ENCODE measurements around the gene NRCAM.
"Not testable (repeated sequence)": the region's sequence is repeated elsewhere in the genome, so short reads cannot be mapped to it uniquely, and the experiment has no call there.

NRCAM gene

GRCh38 chr7:108278776-108279175 is 177.5 kb downstream of the NRCAM start:
- no peak for DNase-seq (ENCODE audit: low read depth)

DNA sequence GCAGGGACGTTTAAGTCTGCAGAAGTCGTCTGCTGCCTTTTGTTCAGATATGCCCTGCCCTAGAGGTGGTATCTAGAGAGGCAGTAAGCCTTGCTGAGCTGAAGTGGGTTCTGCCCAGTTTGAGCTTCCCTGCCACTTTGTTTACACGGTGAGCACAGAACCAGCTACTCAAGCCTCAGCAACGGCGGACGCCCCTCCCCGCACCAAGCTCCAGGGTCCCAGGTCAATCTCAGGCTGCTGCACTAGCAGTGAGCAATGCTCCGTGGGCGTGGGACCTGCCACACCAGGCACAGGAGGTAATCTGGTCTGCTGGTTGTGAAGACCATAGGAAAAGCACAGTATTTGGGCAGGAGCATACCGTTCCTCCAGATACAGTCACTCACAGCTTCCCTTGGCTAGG is 178.0 kb downstream of the NRCAM start:
- DNase-seq (ENCODE audit: low read depth): no peak

GRCh38 chr7:108274447-108274846 is 181.8 kb downstream of the NRCAM start:
- not testable (repeated sequence) for DNase-seq (ENCODE audit: low read depth)

DNA sequence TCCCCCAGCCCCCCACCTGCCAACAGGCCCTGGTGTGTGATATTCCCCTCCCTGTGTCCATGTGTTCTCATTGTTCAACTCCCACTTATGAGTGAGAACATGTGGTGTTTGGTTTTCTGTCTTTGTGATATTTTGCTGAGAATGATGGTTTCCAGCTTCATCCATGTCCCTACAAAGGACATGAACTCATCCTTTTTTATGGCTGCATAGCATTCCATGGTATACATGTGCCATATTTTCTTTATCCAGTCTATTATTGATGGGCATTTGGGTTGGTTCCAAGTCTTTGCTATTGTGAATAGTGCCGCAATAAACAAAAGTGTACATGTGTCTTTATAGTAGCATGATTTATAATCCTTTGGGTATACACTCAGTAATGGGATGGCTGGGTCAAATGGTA is 183.3 kb downstream of the NRCAM start:
- not testable (repeated sequence) for DNase-seq (ENCODE audit: low read depth)

DNA sequence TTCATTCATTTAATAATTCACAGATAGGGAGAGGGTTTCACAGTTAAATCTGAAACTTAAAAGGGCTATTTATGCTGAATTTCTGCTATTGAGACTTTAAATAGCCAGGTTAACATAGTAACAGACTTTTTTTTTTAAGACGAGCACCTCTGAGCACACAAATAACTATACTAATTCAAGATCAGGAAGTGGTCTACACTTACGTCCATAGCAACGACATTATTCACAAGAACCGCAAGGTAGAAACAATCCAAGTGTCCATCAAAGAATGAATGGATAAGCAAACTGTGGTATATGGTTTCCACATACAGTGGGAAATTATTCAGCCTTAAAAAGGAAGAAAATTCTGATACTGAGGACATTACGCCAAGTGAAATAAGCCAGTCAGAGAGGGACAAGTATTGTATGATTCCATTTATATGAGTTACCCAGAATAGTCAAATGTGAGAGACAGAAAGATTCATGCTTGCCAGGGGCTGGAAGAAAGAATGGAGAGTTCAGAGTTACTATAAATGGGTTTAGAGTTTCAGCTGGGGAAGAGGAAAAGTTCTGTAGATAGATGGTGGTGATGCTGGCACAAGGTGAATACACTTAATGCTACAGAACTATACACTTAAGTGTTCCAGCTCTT is 185.7 kb downstream of the NRCAM start:
- no peak for DNase-seq (ENCODE audit: low read depth)

GRCh38 chr7:108268200-108268820 is 187.9 kb downstream of the NRCAM start:
- no peak for DNase-seq (ENCODE audit: low read depth)

DNA sequence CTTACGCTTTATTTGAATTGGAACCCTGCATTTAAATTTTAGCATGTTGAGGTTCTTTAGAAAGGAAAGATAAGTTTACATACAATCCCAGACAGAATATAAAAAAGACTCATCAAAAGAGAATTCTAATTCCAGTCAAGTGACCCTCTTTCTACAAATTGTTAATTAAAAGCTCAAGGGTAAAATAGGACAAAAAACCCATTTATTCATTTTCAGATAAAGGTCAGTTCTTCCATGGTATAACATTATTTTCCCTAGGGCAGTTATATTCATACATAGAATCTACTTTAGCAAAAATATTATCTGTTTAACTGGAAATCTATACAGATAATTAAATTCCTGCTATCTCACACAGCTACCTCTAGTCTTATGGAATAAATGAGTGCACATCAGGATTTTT is 188.6 kb downstream of the NRCAM start:
- no peak for DNase-seq (ENCODE audit: low read depth)

DNA sequence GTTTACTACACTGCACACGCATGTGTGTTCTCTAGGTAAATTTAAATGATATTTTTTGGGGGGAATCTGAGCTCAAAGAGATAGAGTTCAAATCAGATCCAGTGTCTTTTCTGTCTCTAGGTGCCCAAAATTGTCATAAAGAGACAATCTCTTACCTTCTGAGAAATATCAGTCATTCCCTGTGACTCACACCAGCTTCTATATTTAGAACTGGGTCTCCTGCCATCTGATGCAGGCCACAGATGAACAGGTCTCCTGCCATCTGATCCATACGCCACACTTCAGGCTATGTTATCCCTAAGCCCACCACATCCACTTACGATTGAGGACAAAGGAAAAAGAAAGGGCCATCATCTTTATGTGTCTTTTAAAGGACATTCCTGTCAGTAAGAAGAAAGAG is 189.7 kb downstream of the NRCAM start:
- DNase-seq (ENCODE audit: low read depth): no peak

- DNase-seq (ENCODE audit: low read depth): no peak
Observed at GRCh38 chr7:108266035-108266434, 190.2 kb downstream of the NRCAM start.

DNA sequence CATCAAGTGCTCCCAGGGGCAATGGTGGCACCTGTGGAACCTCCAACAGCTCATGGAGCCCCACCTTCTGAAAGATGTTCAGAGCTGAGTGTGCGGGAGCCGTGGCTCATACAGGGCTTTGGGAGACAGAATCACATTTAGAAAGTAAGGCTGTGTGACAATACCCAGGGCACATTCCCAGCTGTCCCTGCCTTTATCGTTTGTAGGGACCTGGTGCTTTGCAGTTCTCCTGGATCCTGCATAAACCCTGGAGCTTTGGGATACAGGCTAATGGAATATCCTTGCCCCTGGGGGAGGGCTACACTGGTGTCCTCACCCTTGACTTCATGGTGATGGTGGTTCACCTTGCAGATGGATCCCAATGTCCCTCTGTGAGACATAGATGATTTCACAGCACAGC is 191.2 kb downstream of the NRCAM start:
- DNase-seq (ENCODE audit: low read depth): no peak

- DNase-seq (ENCODE audit: low read depth): no peak
Observed at GRCh38 chr7:108263425-108263824, 192.8 kb downstream of the NRCAM start.

DNA sequence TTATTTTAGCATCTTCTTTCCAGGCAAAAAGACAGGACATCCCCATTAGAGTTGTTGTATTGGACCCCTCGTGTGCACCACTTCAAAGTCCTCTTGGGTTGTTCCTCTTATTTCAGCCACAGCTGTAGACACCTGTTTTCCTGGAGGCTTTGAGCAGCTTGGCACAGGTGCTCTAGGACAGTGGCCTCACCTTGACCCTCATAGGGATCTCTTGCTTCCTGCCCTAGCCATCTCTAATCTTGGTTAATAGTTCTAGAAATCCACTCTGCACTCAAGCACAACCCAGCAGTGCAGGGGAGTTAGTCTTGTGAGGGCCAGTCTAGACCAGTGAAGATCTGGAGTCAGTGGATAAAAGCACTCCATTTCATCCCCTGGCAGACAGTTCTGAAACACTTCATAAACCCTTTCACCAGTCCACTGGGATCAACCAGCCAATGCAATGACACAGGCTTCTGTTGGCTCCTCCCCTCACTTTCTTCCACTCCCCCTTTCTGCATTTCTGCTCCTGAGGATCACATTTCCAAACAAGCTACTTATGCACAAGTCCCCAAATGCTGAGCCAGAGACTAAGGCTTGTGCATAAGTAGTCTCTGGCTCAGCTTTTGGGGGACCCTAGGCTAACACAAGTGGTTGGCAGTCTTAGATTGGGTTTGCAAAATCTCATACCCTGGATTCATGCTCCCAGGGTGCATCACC is 194.5 kb downstream of the NRCAM start:
- DNase-seq (ENCODE audit: low read depth): no peak

- not testable (repeated sequence) for DNase-seq (ENCODE audit: low read depth)
Observed at GRCh38 chr7:108259447-108259846, 196.8 kb downstream of the NRCAM start.

DNA sequence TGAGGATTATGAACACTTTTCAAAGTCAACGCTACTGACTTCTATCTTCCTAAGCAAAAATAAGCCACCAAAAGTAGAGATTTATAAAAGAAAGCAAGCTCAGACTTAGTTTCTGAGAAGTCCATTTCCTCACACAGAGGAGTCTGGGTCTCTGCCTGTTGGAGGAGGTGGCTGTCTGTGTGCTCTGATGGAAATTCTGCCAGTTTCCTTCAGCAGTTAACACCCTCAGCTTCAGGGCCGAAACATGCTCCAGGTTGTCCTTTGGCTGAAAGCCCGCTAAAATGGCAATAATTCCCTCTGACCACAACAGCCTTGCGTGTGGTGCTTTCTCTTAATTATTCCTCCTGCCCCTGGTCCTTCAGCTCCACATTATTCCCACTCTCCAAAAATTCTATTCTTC is 198.3 kb downstream of the NRCAM start:
- no peak for DNase-seq (ENCODE audit: low read depth)

DNA sequence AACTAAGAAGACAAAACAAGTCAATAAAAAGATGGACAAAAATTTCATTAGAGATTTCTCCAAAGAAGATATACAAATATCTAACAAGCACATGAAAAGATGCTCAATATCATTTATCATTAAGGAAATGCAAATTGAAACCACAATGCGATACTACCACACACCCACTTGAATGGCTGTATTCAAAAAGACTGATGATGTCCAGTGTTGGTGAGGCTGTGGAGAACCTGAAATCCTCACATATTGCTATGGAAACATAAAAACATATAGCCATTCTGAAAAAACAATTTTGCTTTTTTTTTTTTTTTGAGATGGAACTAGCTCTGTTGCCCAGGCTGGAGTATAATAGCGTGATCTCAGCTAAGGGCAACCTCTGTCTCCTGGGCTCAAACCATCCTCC is 202.0 kb downstream of the NRCAM start:
- DNase-seq (ENCODE audit: low read depth): no peak

DNA sequence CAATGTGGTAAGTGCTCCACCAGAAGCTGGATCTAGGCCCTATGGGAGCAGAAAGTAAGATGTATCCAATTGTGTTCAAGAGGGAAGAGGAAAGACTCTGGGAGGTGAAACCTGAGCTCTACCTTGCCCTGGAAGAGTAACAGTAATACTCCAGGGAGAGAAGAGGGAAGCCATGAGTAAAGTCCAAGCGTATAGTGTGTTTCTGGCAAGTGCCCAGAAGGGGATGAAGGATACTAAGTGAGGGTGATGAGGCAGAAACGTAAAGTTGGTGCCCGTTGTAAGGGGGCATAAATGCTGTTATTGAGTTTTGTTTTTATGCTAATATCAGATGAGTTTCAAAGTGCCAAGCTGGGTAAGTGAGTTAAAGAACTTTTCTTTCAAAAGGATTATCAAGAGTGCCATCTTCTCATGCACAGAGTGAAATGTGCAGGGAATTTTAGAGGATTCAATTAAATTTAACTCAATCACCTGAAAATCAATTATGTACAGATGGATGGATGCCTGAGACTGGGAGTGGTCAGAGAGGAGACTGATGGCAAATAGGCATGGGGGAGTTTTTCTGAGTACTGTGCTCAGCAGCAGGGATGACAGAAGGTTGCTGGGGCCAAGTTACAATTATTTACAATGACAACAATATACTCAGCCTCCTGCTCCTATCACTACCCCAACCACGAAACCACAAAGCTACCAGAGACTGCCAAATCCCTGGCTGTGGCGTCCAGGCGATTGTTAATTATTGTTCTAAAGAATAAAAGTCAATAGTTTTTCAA is 202.8 kb downstream of the NRCAM start:
- no peak for DNase-seq (ENCODE audit: low read depth)

- DNase-seq (ENCODE audit: low read depth): no peak
Observed at GRCh38 chr7:108252177-108252576, 204.1 kb downstream of the NRCAM start.

- DNase-seq (ENCODE audit: low read depth): no peak
Observed at GRCh38 chr7:108251700-108252099, 204.5 kb downstream of the NRCAM start.

GRCh38 chr7:108249453-108249852 is 206.8 kb downstream of the NRCAM start:
- no peak for DNase-seq (ENCODE audit: low read depth)

GRCh38 chr7:108248821-108249220 is 207.4 kb downstream of the NRCAM start:
- DNase-seq (ENCODE audit: low read depth): no peak

DNA sequence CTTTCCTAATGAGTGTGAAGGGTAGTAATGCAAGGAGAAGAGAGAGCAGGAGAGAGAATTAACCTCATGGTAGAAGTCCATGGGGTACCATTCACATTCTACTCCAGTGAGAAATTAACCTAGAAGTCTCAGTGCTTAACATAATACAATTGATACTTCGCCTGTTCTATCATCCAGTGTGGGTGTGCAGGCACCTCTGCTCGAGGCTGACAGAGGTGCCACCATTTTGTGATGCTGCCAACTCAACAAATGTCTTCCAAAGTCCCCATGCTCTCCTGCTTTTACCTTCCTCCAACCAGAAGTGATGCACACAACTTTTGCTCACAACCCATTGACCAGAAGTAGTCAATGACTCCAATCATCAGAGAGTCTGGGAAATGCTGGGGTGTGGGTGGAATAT is 207.8 kb downstream of the NRCAM start:
- no peak for DNase-seq (ENCODE audit: low read depth)

- DNase-seq (ENCODE audit: low read depth): no peak
Observed at GRCh38 chr7:108247614-108248013, 208.6 kb downstream of the NRCAM start.
